ENCODE measurements around the gene CCR5.

- TF ChIP-seq CTCF (IDR thresholded peaks at IDR 0.05) (no peak), POLR2AphosphoS5 (IDR thresholded peaks at IDR 0.05; ENCODE audit: low read depth, low read length) (no peak), SIN3A (IDR thresholded peaks at IDR 0.05; ENCODE audit: borderline replicate concordance, insufficient read depth, low read depth, low read length) (no peak), REST (IDR thresholded peaks at IDR 0.05; ENCODE audit: insufficient read depth in 1 of 2, low read depth in 2 of 2, low read length in 1 of 2) (no peak)
Measured at GRCh38 chr3:46423588-46423987, 52.8 kb downstream of the CCR5 start.

All from Panc1 (cell line).